Natural killer cell (primary cell): ENCODE data around the gene AKR1C4. TPM values are rescaled to one million over a fixed set of nuclear protein-coding genes. Genes with fewer than 3 reads are reported as not detected.
"Not testable (repeated sequence)": the region's sequence is repeated elsewhere in the genome, so short reads cannot be mapped to it uniquely, and the experiment has no call there.

Source experiments
- ATAC-seq, 3 donors: fragments of 150-1000 bp in 2 of 3; fragments of 200-7000 bp in 1 of 3; cut with Tn5 transposase; 1 replicate in 1 of 3; 2 replicates in 2 of 3; pipeline ENCODE4 v1.10.0; 2021; ENCODE audit warnings: mild to moderate bottlenecking in 2 of 3, moderate library complexity in 2 of 3
- DNase-seq, 2 donors: peaks; one replicate each; pipeline versions ENCODE4 v3.0.0 to v3.0.0-alpha.2; 2013 to 2021; ENCODE audit warnings: mixed read lengths in 1 of 2
- H3K27ac ChIP-seq: one replicate; pipeline ENCODE4 v1.5.1; 2013; ENCODE audit warnings: mild to moderate bottlenecking, low read length
- H3K27me3 ChIP-seq: one replicate; pipeline ENCODE4 v1.6.1; 2013; ENCODE audit warnings: low read length; ENCODE audit not compliant: control insufficient read depth, insufficient read depth
- H3K36me3 ChIP-seq: one replicate; pipeline ENCODE4 v1.6.1; 2013; ENCODE audit warnings: low read length; ENCODE audit not compliant: control insufficient read depth, insufficient read depth
- H3K4me1 ChIP-seq: one replicate; pipeline ENCODE4 v1.6.1; 2013; ENCODE audit warnings: low read length; ENCODE audit not compliant: control insufficient read depth, insufficient read depth
- H3K4me3 ChIP-seq: one replicate; pipeline ENCODE4 v1.5.1; 2013; ENCODE audit warnings: low read length
- H3K9me3 ChIP-seq: one replicate; pipeline ENCODE4 v1.6.1; 2013; ENCODE audit warnings: low read length; ENCODE audit not compliant: control insufficient read depth, insufficient read depth
- H3K27ac Mint-ChIP-seq, 2 donors: one replicate each; pipeline ENCODE4 v1.8.0; 2022; ENCODE audit warnings: mild to moderate bottlenecking in 2 of 2, mixed read lengths in 2 of 2, moderate library complexity in 1 of 2
- H3K27me3 Mint-ChIP-seq, 2 donors: one replicate each; pipeline ENCODE4 v1.8.0; 2022; ENCODE audit warnings: low read depth in 2 of 2, mixed read lengths in 2 of 2
- H3K36me3 Mint-ChIP-seq: one replicate; pipeline ENCODE4 v1.8.0; 2022; ENCODE audit warnings: mixed read lengths
- H3K4me1 Mint-ChIP-seq, 2 donors: one replicate each; pipeline ENCODE4 v1.8.0; 2022; ENCODE audit warnings: mixed read lengths in 2 of 2
- H3K4me3 Mint-ChIP-seq: one replicate; pipeline ENCODE4 v1.8.0; 2022; ENCODE audit warnings: mild to moderate bottlenecking, moderate library complexity, mixed read lengths
- H3K9me3 Mint-ChIP-seq, 2 donors: one replicate each; pipeline ENCODE4 v1.8.0; 2022; ENCODE audit warnings: mixed read lengths in 2 of 2
- CTCF ChIP-seq: fragments of 200-600 bp; IDR thresholded peaks from one replicate; pipeline ENCODE4 v1.8.0; 2022; ENCODE audit warnings: antibody characterized with exemption
- WGBS: methylation state at CpG from one replicate; pipeline ENCODE4 v1.1.7; 2013; ENCODE audit warnings: missing lambda C conversion rate; ENCODE audit not compliant: insufficient coverage; 5-methylcytosine and 5-hydroxymethylcytosine counted together
- intact Hi-C: fragments of 100-400 bp; cut with micrococcal nuclease; formaldehyde crosslinking; loops from one replicate; pipeline ENCODE4 v1.14.2; 2022
- total RNA-seq, 4 donors: library from RNA; stranded (reverse); fragments of 120-200 nt in 1 of 4; gene quantifications; one replicate each; pipeline versions ENCODE4 v1.2.3 to v1.2.4, GENCODE V29; 2013 to 2022

The AKR1C4 gene
- total RNA-seq, 3 donors from 2014 or later (not counting 1 experiment from before 2014, with no cell fraction given), result not detected

- no peak for ATAC-seq
- 83% methylated on average over 2 of the region's 2 CpGs for WGBS
Measured at GRCh38 chr10:5233324-5233723, 36.7 kb downstream of the AKR1C4 start.

DNA sequence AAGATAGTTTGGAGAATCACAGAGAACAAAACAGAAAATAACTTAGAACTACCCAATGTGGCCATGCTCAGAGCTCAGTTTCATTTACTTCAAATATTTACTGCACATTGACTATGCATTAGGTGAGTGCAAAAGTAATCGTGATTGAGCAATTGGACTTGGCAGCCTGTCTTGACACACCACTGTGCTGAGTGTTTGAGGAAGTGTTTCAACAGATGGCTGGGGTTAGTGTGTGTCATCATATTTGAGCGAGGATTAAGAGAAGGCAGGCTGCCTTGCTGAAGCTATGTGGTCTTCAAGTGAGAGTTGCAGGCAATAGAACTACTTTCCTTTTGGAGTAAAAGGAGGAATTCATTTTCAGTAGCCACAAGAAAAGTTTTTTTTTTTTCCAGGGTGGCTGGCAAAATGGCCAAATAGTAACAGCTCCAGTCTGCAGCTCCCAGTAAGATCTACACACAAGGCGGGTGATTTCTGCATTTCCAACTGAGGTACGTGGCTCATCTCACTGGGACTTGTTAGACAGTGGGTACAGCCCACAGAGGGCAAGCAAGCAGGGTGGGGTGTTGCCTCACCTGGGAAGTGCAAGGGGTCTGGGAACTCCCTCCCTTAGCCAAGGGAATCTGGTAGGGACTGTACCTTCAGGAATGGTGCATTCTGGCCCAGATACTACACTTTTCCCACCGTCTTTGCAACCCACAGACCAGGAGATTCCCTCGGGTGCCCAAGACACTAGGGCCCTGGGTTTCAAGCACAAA is 37.6 kb downstream of the AKR1C4 start:
- peaks cover 20% of the 10 kb centered on the region in 2 donors for H3K4me1 Mint-ChIP-seq
- Histone ChIP-seq H3K36me3 (no peaks in the 10 kb centered on the region), H3K9me3 (no peaks in the 10 kb centered on the region), H3K27ac (no peak overlapping the region), H3K4me1 (no peaks in the 10 kb centered on the region), H3K27me3 (no peaks in the 10 kb centered on the region), H3K4me3 (no peak overlapping the region)
- H3K36me3 Mint-ChIP-seq, result peaks cover 36% of the 10 kb centered on the region
- 63% methylated on average over 6 of the region's 6 CpGs for WGBS
- DNase-seq, result no peak
- ATAC-seq, result peak; percentile 46 to 73 (median 64)
- no peaks in the 10 kb centered on the region for H3K27me3 Mint-ChIP-seq
- H3K27ac Mint-ChIP-seq, result peak overlapping the region in 1 of 2 donors; percentile 77
- H3K4me3 Mint-ChIP-seq, result peak overlapping the region; percentile 18
- H3K9me3 Mint-ChIP-seq, result peaks cover 6 to 12% of the 10 kb centered on the region in 2 donors
- no peak for TF ChIP-seq CTCF
- intact Hi-C loops, result no loop called here

More at GRCh38 chr10:5233324-5233723, 36.7 kb downstream of the AKR1C4 start:
- Histone ChIP-seq H3K36me3 (no peaks in the 10 kb centered on the region), H3K27me3 (no peaks in the 10 kb centered on the region), H3K9me3 (no peaks in the 10 kb centered on the region), H3K4me1 (no peaks in the 10 kb centered on the region), H3K4me3 (no peak overlapping the region), H3K27ac (no peak overlapping the region)
- Mint-ChIP-seq H3K27me3 (no peaks in the 10 kb centered on the region), H3K4me1 (peaks cover 20% of the 10 kb centered on the region in 2 donors), H3K36me3 (peaks cover 28% of the 10 kb centered on the region), H3K9me3 (peaks cover 6 to 12% of the 10 kb centered on the region in 2 donors), H3K4me3 (no peak overlapping the region), H3K27ac (no peak overlapping the region)
- no peak for TF ChIP-seq CTCF
- DNase-seq, result no peak
- intact Hi-C loops, result no loop called here

- H3K27ac ChIP-seq, DNase-seq, H3K27me3 Mint-ChIP-seq, H3K27me3 ChIP-seq, H3K36me3 ChIP-seq, ATAC-seq, H3K4me3 ChIP-seq, H3K4me3 Mint-ChIP-seq, H3K4me1 ChIP-seq, intact Hi-C loops, H3K9me3 ChIP-seq, H3K27ac Mint-ChIP-seq: not testable (repeated sequence)
- Mint-ChIP-seq H3K9me3 (peaks cover 6 to 12% of the 10 kb centered on the region in 2 donors), H3K36me3 (peaks cover 36% of the 10 kb centered on the region), H3K4me1 (peaks cover 20% of the 10 kb centered on the region in 2 donors)
- WGBS, result no CpG with 5 or more reads among the region's 2 CpGs
Measured at GRCh38 chr10:5237541-5237940, 40.9 kb downstream of the AKR1C4 start.

GRCh38 chr10:5242585-5242984 is 45.9 kb downstream of the AKR1C4 start:
- 100% methylated on average over 1 of the region's 1 CpG for WGBS
- Histone ChIP-seq H3K27ac (no peak overlapping the region), H3K36me3 (no peaks in the 10 kb centered on the region), H3K4me3 (no peak overlapping the region), H3K27me3 (no peaks in the 10 kb centered on the region), H3K9me3 (no peaks in the 10 kb centered on the region), H3K4me1 (no peaks in the 10 kb centered on the region)
- DNase-seq (no peak), ATAC-seq (no peak)
- TF ChIP-seq CTCF, result no peak
- Mint-ChIP-seq H3K36me3 (peaks cover 15% of the 10 kb centered on the region), H3K27ac (no peak overlapping the region), H3K27me3 (no peaks in the 10 kb centered on the region), H3K4me1 (no peaks in the 10 kb centered on the region), H3K4me3 (no peak overlapping the region), H3K9me3 (peaks cover 1 to 4% of the 10 kb centered on the region in 2 donors)
- intact Hi-C loops, result no loop called here
